ENCODE measurements around the gene TAS2R40. TPM values are rescaled to one million over a fixed set of nuclear protein-coding genes. Genes with fewer than 3 reads are reported as not detected.
"Not testable (repeated sequence)": the region's sequence is repeated elsewhere in the genome, so short reads cannot be mapped to it uniquely, and the experiment has no call there.

TAS2R40 gene
- total and polyA plus RNA-seq, 4 donors, result 0.07 TPM; not detected in 3

- WGBS, 2 donors, result 56 to 73% methylated on average over 4 of the region's 4 CpGs
- DNase-seq (peak in 1 of 3 donors; percentile 7), ATAC-seq (ENCODE audit: insufficient read depth, low FRiP score) (no peak)
- Histone ChIP-seq H3K9me3 (ENCODE audit: control insufficient read depth in 4 of 4, insufficient read depth in 3 of 4, low read length in 3 of 4) (no peaks in the 10 kb centered on the region), H3K4me1 (ENCODE audit: control insufficient read depth in 5 of 5, insufficient read depth in 5 of 5, low read length in 5 of 5) (peaks cover 0 to 3% (median 0%) of the 10 kb centered on the region in 5 donors), H3K27ac (ENCODE audit: low read depth in 1 of 2, low read length in 1 of 2) (no peak overlapping the region), H3K27me3 (ENCODE audit: control insufficient read depth in 3 of 3, insufficient read depth in 3 of 3, low read length in 2 of 3) (no peaks in the 10 kb centered on the region), H3K36me3 (ENCODE audit: control insufficient read depth in 4 of 4, insufficient read depth in 4 of 4, low read length in 4 of 4) (no peaks in the 10 kb centered on the region), H3K9ac (ENCODE audit: insufficient read depth in 1 of 2, low read length in 2 of 2) (no peak overlapping the region), H3K4me3 (no peak overlapping the region)
- TF ChIP-seq, protein P1, sequence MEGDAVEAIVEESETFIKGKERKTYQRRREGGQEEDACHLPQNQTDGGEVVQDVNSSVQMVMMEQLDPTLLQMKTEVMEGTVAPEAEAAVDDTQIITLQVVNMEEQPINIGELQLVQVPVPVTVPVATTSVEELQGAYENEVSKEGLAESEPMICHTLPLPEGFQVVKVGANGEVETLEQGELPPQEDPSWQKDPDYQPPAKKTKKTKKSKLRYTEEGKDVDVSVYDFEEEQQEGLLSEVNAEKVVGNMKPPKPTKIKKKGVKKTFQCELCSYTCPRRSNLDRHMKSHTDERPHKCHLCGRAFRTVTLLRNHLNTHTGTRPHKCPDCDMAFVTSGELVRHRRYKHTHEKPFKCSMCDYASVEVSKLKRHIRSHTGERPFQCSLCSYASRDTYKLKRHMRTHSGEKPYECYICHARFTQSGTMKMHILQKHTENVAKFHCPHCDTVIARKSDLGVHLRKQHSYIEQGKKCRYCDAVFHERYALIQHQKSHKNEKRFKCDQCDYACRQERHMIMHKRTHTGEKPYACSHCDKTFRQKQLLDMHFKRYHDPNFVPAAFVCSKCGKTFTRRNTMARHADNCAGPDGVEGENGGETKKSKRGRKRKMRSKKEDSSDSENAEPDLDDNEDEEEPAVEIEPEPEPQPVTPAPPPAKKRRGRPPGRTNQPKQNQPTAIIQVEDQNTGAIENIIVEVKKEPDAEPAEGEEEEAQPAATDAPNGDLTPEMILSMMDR (IDR thresholded peaks at IDR 0.05; ENCODE audit: control extremely low read depth, extremely low read depth), result no peak
Measured at GRCh38 chr7:143210541-143210940, 11.3 kb upstream of the TAS2R40 start.

DNA sequence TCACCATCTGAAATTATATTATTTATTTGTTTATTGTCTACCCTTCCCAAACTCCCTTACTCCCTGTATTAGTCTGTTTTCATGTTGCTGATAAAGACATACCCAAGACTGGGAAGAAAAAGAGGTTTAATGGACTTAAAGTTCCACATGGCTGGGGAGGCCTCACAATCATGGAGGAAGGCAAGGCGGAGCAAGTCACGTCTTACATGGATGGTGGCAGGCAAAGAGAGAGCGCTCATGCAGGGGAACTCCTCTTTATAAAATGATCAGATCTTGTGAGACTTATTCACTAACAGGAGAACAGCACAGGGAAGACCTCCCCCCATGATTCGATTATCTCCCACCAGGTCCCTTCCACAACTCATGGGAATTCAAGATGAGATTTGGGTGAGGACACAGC is 8.4 kb upstream of the TAS2R40 start:
- not testable (repeated sequence) for H3K9me3 ChIP-seq (ENCODE audit: control insufficient read depth in 4 of 4, insufficient read depth in 3 of 4, low read length in 3 of 4); DNase-seq; H3K27me3 ChIP-seq (ENCODE audit: control insufficient read depth in 3 of 3, insufficient read depth in 3 of 3, low read length in 2 of 3); ATAC-seq (ENCODE audit: insufficient read depth, low FRiP score); H3K9ac ChIP-seq (ENCODE audit: insufficient read depth in 1 of 2, low read length in 2 of 2); H3K4me1 ChIP-seq (ENCODE audit: control insufficient read depth in 5 of 5, insufficient read depth in 5 of 5, low read length in 5 of 5); H3K4me3 ChIP-seq; H3K36me3 ChIP-seq (ENCODE audit: control insufficient read depth in 4 of 4, insufficient read depth in 4 of 4, low read length in 4 of 4); H3K27ac ChIP-seq (ENCODE audit: low read depth in 1 of 2, low read length in 1 of 2)
- 96 to 97% methylated on average over 4 of the region's 4 CpGs for WGBS, 2 donors

GRCh38 chr7:143214789-143215679 is 6.8 kb upstream of the TAS2R40 start:
- no peak overlapping the region for H3K4me3 ChIP-seq
- TF ChIP-seq, protein P1 (IDR thresholded peaks at IDR 0.05; ENCODE audit: control extremely low read depth, extremely low read depth), result peak; percentile 100
- no peak overlapping the region for H3K27ac ChIP-seq (ENCODE audit: low read depth in 1 of 2, low read length in 1 of 2)
- no peak overlapping the region for H3K9ac ChIP-seq (ENCODE audit: insufficient read depth in 1 of 2, low read length in 2 of 2)
- DNase-seq, result peak; percentile 66 to 90 (median 89)
- no peaks in the 10 kb centered on the region for H3K36me3 ChIP-seq (ENCODE audit: control insufficient read depth in 4 of 4, insufficient read depth in 4 of 4, low read length in 4 of 4)
- peak; percentile 93 for ATAC-seq (ENCODE audit: insufficient read depth, low FRiP score)
- no peaks in the 10 kb centered on the region for H3K27me3 ChIP-seq (ENCODE audit: control insufficient read depth in 3 of 3, insufficient read depth in 3 of 3, low read length in 2 of 3)
- 20 to 22% methylated on average over 8 of the region's 8 CpGs for WGBS, 2 donors
- H3K9me3 ChIP-seq (ENCODE audit: control insufficient read depth in 4 of 4, insufficient read depth in 3 of 4, low read length in 3 of 4), result no peaks in the 10 kb centered on the region
- no peaks in the 10 kb centered on the region for H3K4me1 ChIP-seq (ENCODE audit: control insufficient read depth in 5 of 5, insufficient read depth in 5 of 5, low read length in 5 of 5)

- TF ChIP-seq, protein P1 (IDR thresholded peaks at IDR 0.05; ENCODE audit: control extremely low read depth, extremely low read depth), result no peak
- Histone ChIP-seq H3K27ac (ENCODE audit: low read depth in 1 of 2, low read length in 1 of 2) (no peak overlapping the region), H3K4me3 (no peak overlapping the region), H3K36me3 (ENCODE audit: control insufficient read depth in 4 of 4, insufficient read depth in 4 of 4, low read length in 4 of 4) (no peaks in the 10 kb centered on the region), H3K9me3 (ENCODE audit: control insufficient read depth in 4 of 4, insufficient read depth in 3 of 4, low read length in 3 of 4) (no peaks in the 10 kb centered on the region), H3K4me1 (ENCODE audit: control insufficient read depth in 5 of 5, insufficient read depth in 5 of 5, low read length in 5 of 5) (no peaks in the 10 kb centered on the region), H3K27me3 (ENCODE audit: control insufficient read depth in 3 of 3, insufficient read depth in 3 of 3, low read length in 2 of 3) (no peaks in the 10 kb centered on the region), H3K9ac (ENCODE audit: insufficient read depth in 1 of 2, low read length in 2 of 2) (no peak overlapping the region)
- 89 to 92% methylated on average over 6 of the region's 6 CpGs for WGBS, 2 donors
- ATAC-seq (ENCODE audit: insufficient read depth, low FRiP score) (no peak), DNase-seq (no peak)
Measured at GRCh38 chr7:143216151-143216550, 5.7 kb upstream of the TAS2R40 start.

All from lung (tissue), 12 donors.